Measurements from ENCODE around the gene RPS24.

RPS24 gene

GRCh38 chr10:78028438-78029268 is 5.0 kb upstream of the RPS24 start:
- DNase-seq, result no peak

- DNase-seq, result peak; percentile 64
These were observed 4.1 kb upstream of the RPS24 start, which contains the start of gene POLR3A for GRCh38 chr10:78029269-78030226. Gene POLR3A, minus strand, starts transcription at chr10:78029515. Its CDS starts 108 bp downstream, at chr10:78029407.

GRCh38 chr10:78033387-78033636 is 351 bp upstream of the RPS24 start:
- DNase-seq, result no peak

GRCh38 chr10:78035025-78035424 is 1.4 kb downstream of the RPS24 start:
- no peak for DNase-seq

- no peak for DNase-seq
These were observed 1.8 kb downstream of the RPS24 start for GRCh38 chr10:78035437-78035836.

GRCh38 chr10:78035933-78036583 is 2.4 kb downstream of the RPS24 start:
- DNase-seq, result no peak

- no peak for DNase-seq
These were observed 4.4 kb downstream of the RPS24 start for GRCh38 chr10:78038105-78038504.

- no peak for DNase-seq
These were observed 5.3 kb downstream of the RPS24 start for GRCh38 chr10:78038791-78039547.

GRCh38 chr10:78039743-78040142 is 6.1 kb downstream of the RPS24 start:
- DNase-seq, result no peak

- DNase-seq, result no peak
These were observed 7.8 kb downstream of the RPS24 start for GRCh38 chr10:78041170-78042057.

- DNase-seq, result no peak
These were observed 8.5 kb downstream of the RPS24 start for GRCh38 chr10:78042058-78042751.

- DNase-seq, result no peak
These were observed 9.1 kb downstream of the RPS24 start for GRCh38 chr10:78042752-78043104.

- DNase-seq, result no peak
These were observed 10.5 kb downstream of the RPS24 start for GRCh38 chr10:78044179-78044578.

GRCh38 chr10:78044699-78045098 is 11.0 kb downstream of the RPS24 start:
- no peak for DNase-seq

- DNase-seq, result no peak
These were observed 11.6 kb downstream of the RPS24 start for GRCh38 chr10:78045237-78045636.

- DNase-seq, result no peak
These were observed 12.2 kb downstream of the RPS24 start for GRCh38 chr10:78045856-78046255.

- DNase-seq, result no peak
These were observed 13.1 kb downstream of the RPS24 start for GRCh38 chr10:78046711-78047269.

- DNase-seq, result peak; percentile 57
These were observed 13.7 kb downstream of the RPS24 start for GRCh38 chr10:78047314-78047891.

- DNase-seq, result no peak
These were observed 16.2 kb downstream of the RPS24 start for GRCh38 chr10:78049851-78050250.

GRCh38 chr10:78053211-78053868 is 19.7 kb downstream of the RPS24 start:
- no peak for DNase-seq

Data from DMS79 (cell line).